Measurements from ENCODE around the gene MVB12A.

DNA sequence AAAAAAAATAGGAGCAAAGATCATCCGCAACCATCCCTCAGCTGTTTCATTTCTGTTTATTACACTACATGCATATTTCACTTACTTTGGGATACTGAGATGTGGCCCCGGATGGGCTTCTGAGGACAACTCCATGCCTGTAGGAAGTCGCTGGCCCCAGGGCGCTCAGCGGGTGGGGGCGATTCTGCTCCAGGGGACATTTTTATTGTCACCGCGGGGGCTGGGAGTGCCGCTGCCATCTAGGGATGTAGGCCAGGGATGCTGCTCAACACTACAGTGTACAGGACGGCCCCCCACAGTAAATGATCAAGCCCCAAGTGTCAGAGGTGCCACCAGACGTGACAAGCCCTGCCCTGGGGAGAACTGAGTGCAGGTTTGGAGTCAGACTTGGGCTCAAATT lies 8.0 kb upstream of the MVB12A start:
- TF ChIP-seq POLR2A (IDR thresholded peaks at IDR 0.05; ENCODE audit: low read depth, low read length) (no peak), MAX (IDR thresholded peaks at IDR 0.05; ENCODE audit: insufficient read depth, insufficient read length) (no peak)
